ENCODE results near the gene NPY4R.
"Not testable (repeated sequence)": the region's sequence is repeated elsewhere in the genome, so short reads cannot be mapped to it uniquely, and the experiment has no call there.

Gene NPY4R

DNA sequence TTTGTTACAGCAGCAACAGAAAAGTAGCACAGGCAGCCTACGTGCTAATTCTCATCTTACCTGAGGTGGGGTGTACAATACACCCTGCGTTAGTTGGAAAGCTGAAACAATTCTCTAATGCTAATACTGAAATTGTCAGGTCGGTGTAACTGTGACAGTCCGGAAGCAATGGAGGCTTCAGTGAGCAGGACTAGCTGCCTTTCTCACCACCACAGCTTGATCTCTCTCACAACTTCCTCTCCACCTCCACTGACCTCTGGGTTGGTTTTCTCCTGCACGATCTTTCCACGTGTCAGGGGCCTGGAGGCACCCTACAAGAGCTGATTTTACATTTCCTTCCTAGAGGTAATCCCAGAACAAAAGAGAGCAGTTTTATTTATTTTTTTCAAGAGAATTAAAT lies 50.5 kb downstream of the NPY4R start:
- not testable (repeated sequence) for H3K4me3 ChIP-seq (ENCODE audit: low read length); DNase-seq (ENCODE audit: low read depth)

DNA sequence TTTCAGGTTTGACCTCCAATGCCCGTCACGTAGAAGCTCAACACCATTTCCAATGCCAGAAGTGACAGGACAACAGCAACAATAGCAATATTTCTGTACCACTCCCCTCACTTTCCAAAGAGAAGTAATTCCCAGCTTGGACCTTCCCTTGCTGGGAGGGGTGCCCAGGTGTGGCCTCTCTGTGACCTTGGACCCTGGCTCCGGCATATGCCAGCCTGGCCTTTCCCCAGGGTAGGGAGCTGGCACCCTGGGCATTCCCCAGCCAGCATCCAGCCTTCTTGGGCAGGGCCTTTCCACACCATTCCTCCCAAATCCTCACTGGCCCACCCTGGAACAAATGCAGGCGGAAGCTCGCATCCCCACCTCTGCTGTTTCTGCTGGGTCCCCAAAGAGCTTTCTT lies 53.1 kb downstream of the NPY4R start:
- H3K4me3 ChIP-seq (ENCODE audit: low read length); DNase-seq (ENCODE audit: low read depth): not testable (repeated sequence)

DNA sequence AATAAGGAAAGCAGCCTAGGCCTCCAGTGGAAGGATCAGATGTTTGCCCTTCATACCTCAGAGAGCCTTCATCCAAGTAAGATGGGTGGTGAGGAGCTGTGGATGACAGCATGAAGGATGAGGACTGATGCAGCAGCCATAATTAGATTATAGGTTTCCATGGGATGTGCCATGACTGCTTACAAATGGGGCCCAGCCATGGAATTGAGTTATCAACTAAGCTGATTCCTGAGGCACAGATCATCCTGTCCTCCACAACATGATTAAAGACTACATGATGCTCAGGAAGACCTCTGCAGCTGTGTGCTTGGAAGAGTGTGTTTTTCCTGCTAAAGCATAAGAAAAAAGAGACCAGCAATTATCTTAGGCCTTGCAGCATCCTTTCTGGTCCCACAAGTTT lies 54.6 kb downstream of the NPY4R start:
- not testable (repeated sequence) for H3K4me3 ChIP-seq (ENCODE audit: low read length); DNase-seq (ENCODE audit: low read depth)
